DMS53 treated with DMSO at 0.1 percent for 48 hours (cell line): ENCODE results near the gene RAX.
"Not testable (repeated sequence)": the region's sequence is repeated elsewhere in the genome, so short reads cannot be mapped to it uniquely, and the experiment has no call there.

Experiments
- DNase-seq: peaks from one replicate; lab custom pipeline; 2025; ENCODE audit not compliant: unreplicated experiment; lab: John Stamatoyannopoulos, UW

RAX gene

DNA sequence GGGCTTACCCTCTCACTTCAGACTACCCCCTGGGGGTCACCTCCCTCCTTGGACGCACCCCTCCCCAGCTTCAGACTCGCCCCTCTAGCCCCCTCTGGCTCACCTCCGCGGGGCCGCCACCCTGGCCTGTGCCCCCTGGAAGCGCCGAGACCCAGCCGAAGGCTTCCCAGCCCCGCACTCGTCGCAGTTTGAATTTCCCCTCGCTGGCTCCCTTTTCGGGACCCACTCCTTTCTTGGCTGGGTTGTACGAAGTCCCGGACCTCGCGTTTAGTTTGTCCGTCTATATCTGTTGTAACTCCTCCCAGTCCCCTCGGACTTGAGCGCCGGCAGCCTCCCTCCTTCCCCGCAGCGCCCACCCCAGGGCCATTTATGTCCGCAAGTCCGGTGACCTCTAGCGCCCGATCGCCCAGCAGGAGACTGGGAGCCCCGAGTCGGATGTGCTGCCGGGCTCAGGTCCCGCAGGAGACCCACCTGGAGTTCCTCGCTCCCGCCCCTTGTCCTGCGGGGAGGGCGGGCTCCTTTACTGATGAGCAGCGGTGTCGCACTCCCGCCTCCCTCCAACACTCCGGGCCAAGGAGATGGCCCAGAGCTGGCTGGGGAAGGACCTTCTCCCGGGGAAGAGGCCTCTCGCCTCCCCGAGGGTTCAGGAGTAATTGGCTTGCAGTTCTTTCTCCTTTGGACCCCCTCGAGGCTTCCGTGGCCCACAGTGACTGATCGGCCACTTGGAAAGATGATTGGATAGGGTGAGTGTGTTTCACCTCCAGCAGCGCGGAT is 692 bp upstream of the RAX start:
- DNase-seq, result no peak

DNA sequence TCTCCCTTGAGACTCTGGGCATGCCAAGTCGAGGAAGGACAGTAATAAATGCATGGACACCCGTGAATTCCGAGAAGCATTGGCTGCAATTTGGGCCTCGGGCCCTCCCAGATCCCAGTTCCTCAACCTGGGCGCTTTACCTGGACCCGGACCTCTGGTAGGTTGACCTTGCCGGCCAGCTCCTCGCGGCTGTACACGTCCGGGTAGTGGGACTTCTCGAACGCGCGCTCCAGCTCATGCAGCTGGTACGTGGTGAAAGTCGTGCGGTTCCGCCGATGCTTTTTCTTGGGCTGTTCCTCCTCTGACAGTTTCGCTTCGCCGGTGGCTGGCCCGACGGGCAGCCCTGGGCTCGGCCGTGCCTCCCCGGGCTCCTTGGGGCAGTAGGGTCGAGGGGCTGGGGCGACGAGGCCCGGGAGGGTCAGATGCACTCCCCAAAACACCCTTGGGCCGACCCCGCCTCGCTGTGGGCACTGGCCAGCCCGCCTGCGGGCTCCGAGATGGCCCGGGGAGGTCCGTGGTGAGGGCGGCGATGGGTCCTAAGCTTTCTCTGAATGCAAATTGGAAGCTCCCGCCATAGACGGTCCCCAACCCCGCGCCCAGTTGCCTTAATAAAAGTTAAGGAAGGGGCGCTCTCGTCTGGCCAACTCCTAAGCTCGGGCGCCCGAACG is 899 bp downstream of the RAX start:
- no peak for DNase-seq

DNA sequence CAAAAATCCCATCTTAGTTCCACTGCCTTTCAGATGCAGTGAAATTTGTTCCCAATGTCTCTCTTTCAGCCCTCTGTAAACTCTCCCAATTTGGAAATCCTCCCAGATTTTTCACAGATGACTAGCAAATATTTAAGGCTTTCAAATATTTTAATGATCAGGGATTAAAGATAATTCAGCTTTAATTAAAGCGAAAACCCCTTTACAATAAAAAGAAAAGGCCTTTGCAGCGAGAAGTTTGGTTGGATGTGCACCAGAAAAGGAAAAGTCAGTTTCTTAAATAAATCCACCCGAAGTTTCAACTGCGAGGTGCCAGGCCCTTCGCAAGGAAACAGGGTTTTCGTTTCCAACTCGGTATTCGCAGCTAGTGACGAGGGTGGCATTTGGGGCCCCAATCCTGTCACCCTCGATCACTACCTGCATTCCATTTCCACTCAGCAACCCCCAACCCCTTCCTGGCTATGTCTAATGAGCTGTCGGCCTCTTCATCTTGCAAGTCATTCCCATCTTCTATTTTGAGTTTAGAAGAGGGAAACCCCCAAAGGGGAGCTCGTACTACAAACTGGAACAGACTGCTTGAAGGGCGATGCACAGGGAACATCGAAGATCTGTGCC is 1.5 kb downstream of the RAX start:
- no peak for DNase-seq

DNA sequence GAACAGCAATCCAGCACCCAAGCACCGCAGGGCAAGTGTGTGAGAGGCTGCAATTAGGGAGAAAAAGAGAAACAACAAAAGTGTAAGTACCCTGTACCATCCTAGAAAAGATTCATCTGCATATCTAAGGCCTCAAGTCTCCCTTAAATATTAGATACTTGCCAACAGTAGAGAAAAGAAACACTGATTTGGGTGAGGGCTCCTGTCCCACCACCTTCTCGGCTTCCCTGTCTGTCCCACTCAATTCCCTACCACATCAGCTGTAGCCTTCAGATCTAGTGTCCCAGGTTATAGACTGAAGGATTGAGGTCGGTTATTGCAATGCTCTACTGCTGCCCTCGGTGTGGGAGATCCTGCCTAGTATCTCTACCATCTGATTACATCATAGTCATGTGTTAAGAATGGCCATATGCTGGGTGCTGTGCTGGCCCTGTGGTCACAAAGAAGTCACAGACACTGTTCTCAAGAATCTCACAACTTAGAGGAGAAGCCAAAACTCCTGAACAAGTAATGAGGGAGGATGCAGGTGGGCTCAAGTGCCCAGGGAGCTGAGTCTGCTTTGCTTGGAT is 2.5 kb downstream of the RAX start:
- no peak for DNase-seq

DNA sequence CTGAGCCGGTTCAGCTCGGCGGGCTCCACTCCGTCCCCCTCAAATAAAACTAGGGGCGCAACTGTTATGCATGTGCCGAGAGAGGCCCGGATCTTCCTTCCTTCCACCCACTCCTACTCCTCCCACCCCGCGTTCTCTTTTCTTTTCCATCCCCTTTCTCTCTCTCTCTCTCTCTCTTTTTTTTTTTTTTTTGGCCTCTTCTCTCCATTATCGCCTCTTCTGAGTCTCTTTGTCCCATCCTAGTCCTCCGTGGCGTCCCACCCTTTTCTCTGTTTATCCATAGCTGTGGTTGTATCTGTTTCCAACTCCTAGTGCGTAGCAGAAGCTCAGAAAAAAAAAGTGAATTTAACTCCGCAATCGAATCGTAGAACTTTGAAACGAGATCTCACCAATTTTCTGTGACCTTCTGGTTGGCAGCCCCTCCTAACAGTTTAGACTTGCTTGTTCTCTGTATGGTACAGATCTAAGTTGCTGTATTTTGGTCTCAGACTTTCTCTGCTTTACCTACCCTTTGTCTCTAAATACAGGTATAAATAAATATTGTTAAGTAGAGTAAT is 3.6 kb downstream of the RAX start:
- DNase-seq, result no peak

DNA sequence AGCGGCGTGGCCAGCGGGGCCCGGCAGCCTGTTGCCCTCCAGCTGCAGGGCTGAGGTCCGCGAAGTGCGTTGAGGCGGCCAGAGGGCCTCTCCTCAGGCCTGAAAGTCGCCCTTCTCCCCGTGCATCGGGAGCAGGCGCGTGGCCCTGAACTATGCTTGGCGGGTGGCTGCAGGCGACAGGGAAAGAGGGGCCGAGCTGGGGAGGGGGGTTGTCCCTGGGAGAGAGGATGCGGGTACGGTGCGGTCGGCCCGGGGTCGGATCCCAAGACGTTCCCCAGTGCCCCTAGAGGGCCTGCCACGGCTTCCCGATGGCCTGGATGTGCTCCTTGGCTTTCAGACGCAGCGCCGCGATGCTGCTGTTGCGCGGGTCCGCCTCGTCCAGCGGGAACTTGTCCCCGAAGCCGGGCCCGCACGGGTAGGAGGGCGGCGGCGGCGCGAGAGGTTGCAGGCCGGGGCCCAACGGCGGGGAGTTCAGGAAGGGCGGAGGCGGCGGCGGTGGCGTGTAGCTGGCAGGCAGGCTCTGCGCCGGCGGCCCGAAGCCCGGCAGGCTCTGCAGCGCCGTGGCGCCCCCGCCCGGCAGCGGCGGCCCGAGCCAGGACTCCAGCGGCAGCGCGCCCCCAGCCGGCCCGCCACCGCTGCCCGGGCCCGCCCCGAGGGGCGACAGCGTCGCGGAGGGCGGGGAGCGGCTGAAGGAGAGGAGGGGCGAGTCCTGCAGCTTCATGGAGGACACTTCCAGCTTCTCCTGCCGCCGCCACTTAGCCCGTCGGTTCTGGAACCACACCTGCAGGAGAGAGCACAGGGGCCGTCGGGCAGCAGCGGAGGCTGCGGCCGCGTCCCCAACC is 4.3 kb downstream of the RAX start:
- peak; percentile 84 for DNase-seq

DNA sequence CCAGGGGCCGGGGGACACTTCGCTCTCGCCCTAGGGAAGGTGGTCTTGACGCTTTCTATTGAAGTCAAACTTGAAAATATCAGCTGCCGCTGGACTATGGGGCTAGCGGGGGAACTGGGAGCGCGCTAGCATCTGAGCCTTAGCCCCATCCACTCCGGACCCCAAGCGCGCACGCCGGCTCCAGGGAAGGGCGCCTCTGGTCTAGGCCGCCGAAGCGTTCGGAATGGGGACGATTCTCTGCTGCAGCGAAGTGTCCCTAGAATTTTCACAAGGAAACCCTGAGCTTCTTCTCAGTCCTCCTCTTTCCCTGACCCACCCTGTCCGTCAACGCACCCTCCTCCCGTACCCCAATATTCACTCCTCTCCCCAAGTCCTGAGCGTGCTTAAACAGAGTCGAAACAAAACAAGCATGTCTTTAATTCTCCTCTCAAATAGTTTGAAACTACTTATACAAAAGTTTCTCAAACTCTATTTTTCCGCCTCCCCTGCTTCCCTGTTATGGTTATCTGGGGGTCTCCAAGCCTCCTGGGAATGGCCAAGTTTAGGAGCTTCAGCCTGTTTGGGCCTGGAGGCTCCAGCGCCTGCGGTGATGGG is 5.0 kb downstream of the RAX start:
- DNase-seq, result no peak

DNA sequence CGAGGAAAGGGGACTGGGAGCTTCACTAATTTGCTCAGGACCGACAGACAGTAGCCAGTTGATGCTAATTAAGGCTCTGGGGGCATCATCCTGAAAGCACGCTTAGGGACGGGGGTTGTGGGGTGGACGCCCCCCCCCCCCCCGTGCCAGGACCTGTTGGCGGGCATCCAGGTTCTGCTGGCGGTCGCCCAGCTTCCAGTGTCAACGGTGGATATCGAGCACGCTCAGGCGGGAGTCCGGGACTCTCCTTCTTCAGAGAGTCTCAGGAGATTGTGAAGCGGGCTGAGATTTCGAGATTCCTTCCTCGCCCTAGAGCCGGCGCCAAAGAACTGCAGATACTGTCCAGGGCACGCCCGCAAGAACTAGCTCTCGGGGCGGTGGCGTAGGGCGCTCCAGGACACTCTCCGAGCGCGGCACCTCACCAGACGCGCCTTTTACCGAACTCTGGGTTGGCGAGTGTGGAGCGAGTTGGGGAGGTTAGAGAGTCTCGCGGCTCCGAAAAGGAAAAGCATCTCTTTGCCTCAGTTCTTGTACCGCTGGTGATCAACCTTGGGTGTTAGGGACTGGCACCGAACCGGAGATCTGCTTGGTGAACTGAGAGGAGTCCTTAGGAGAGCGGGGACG is 5.6 kb downstream of the RAX start:
- no peak for DNase-seq

DNA sequence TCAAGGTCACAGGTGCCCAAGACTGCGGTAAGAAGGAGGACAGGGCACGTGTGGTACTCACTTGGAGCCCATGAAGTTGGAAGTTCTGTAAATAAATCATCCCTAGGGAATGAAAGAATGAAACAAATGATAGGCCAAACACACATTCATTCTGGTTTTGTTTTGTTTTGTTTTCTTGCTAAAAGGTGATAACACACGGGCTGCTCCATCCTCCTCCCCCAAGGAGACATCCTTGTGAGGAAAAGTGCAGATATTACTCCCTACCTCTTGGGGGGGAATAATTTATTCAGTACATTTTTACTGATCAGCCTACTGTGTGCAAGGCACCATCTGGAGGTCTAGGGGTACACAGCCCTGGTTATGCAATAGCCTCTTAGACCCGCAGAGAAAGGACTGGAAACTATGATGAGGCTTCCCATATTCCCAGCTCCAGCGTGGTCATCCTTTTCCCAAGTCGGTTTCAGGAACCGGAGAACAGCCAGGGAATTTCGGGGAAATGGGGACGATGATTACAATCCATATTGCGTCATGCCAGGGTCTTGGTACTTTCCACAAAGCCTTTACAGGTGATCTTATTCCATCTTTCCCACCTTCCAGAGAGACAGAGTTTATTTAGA is 6.3 kb downstream of the RAX start:
- DNase-seq, result no peak

DNA sequence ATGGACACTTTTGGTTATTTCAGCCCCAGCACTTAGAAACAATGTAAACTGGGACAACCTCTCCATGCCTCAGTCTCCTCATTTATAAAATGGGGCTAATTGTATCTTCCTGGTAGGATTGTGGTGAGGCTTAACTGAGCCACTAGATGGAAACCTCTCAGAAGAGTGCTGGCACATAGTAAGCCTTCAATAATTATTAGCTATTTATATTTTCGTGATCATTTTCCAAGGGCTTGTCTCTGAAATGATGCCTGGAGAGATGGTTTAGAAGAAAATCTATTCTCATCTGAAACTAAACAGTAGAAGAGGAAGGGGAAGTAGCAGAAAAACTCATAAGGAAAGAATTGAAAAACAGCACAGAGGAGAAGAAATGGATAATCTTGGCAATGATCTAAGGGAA is 6.8 kb downstream of the RAX start:
- no peak for DNase-seq

DNA sequence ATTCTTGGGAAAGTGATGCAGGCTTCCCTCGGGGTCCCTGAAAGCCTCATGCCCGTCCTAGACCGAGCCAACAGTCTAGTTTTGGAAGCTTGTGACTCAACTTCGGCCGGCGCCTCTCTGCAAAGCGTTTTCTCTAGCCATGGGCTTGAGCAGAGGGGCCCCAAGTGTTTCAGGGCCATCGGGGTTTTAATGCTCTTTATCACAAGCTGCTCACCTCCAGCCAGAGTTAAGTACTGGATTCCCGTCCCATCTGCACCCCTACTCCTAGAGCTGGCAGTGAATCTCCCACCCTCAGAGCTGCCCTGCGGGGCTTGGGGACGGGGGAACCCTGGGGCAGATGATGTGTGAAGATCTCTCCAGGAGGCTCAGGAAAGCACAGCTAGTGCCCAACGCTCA is 7.3 kb downstream of the RAX start:
- no peak for DNase-seq

DNA sequence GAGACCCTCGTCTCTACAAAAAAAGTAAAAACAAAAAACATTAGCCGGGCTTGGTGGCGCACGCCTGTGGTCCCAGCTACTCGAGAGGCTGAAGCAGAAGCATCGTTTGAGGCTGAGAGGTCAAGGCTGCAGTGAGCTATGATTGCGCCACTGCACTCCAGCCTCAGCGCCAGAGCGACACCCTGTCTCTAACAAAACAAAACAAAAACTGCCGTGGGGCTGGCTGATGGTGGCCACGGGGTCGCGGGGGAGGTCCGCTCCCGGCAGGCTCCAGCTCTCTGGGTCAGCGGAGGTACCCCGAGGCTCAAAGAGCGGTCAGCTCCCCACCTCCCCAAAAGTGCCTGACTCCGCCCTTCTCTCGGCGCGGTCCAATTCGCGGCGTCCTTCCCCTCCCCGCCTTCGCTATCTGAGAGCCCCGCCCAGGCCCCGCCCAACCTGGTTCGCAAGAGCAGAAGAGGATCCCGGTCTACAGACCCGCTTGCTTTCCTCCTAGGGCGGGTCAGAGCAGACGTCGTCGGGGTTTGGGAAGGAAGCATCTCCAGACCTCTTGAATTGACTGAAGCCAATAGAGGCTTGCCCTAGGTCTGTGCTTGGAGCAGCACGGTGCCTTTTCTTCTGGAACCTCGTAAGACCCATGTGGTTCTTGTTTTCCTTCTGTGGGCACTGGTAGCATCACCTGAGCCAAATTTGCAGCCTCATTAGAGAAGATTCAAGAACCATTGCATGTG is 7.8 kb downstream of the RAX start:
- DNase-seq, result peak; percentile 42

DNA sequence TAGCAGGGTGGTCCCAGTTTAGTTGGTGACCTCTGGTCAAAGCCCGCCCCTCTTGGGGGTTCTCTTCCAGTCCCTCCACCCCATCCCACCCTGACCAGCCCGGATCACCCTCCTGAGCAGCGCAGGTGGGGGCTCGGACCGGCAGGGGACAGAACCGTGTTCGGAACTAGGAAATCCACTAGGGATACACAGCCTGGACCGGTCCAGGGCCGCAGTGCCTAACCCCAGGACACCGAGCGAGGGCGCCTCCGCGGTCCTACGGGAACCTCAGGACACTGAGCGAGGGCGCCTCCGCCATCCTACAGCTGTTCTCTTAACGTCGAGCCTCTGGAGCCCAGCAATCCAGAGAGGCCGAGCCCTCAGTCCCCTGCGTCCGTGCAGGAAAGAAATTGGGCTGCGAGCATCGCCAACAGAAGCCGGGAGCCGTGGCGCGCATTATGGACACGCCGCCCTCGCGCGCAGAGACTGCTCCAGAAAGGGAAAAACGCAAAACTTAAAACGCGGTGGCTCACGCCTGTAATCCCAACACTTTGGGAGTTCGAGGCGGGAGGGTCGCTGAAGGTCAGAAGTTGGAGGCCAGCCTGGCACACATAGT is 8.5 kb downstream of the RAX start:
- DNase-seq, result peak; percentile 18

DNA sequence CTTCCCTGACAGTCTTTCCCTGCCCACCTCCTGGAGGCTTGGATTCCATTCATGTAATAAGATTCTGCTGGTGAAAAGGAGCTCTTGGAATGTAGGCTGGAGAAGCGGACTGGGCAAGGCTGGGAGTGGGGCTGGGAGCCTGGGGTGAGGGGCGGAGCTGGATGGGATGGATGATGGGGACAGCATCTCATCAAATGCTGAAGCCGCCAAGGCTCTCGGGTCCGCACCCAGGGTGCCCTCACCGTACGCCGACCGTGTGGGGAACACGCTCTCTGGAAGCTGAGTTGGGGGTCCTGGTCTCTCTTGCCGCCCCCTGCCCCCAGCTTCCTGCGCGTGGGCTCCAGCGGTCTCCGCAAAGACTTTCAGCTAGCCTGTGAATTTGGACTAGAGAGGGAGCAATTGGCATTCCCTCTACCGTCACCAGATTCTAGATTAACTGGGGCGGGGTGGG is 9.1 kb downstream of the RAX start:
- no peak for DNase-seq

DNA sequence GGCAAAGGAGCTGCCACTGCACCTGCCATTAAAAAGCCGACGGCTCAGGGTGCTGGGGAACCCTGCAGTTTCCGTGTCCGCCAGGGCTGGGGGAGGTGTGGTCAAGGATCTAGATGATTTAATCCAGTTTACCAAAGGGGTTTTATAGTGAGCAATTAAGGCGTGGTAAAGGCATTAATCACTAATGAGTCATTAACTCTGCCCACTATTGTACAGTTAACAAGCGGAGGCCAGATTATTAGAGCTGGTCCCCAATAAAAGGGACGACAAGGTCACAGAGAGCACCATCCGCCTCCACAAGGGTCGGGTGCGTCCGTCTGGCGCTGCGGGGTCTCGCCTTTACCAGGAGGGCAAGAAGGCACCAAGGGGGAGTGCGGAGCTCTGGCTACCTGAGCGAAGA is 9.6 kb downstream of the RAX start:
- DNase-seq, result no peak

DNA sequence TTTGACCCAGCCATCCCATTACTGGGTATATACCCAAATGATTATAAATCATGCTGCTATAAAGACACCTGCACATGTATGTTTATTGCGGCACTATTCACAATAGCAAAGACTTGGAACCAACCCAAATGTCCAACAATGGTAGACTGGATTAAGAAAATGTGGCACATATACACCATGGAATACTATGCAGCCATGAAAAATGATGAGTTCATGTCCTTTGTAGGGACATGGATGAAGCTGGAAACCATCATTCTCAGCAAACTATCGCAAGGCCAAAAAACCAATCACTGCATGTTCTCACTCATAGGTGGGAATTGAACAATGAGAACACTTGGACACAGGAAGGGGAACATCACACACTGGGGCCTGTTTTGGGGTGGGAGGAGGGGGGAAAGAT is 11.0 kb downstream of the RAX start:
- not testable (repeated sequence) for DNase-seq

DNA sequence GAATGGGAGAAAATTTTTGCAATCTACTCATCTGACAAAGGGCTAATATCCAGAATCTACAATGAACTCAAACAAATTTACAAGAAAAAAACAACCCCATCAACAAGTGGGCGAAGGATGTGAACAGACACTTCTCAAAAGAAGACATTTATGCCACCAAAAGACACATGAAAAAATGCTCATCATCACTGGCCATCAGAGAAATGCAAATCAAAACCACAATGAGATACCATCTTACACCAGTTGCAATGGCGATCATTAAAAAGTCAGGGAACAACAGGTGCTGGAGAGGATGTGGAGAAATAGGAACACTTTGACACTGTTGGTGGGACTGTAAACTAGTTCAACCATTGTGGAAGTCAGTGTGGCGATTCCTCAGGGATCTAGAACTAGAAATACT is 11.4 kb downstream of the RAX start:
- DNase-seq, result not testable (repeated sequence)

DNA sequence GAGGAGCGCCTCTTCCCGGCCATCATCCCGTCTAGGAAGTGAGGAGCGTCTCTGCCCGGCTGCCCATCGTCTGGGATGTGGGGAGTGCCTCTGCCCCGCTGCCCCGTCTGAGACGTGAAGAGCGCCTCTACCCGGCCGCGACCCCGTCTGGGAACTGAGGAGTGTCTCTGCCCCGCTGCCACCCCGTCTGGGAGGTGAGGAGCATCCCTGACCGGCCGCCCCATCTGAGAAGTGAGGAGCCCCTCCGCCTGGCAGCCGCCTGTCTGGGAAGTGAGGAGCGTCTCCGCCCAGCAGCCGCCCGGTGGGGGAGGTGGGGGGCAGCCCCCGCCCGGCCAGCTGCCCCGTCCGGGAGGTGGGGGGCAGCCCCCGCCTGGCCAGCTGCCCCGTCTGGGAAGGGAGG is 17.8 kb downstream of the RAX start:
- DNase-seq, result not testable (repeated sequence)
